Renal cortex interstitium (tissue), 11 donors: Measurements from ENCODE around the gene UGT2B11. TPM values are rescaled to one million over a fixed set of nuclear protein-coding genes. Genes with fewer than 3 reads are reported as not detected.
"Not testable (repeated sequence)": the region's sequence is repeated elsewhere in the genome, so short reads cannot be mapped to it uniquely, and the experiment has no call there.

Source experiments
- DNase-seq, 11 donors: peaks; one replicate each; pipeline ENCODE4 v3.0.0-alpha.2; 2013; ENCODE audit warnings: low read depth in 9 of 11, low spot score in 4 of 11; ENCODE audit errors: extremely low read depth in 1 of 11
- polyA plus RNA-seq, 3 donors: library from polyadenylated mRNA; unstranded; fragments of 120-200 nt; gene quantifications; one replicate each; pipeline ENCODE4 v1.2.1, GENCODE V29; 2013; ENCODE audit not compliant: insufficient read length in 3 of 3

The UGT2B11 gene
- polyA plus RNA-seq, 3 donors, result 0.49 to 5.0 (median 1.4) TPM

GRCh38 chr4:69179817-69180216, 34.7 kb downstream of the UGT2B11 start:
- not testable (repeated sequence) for DNase-seq

DNA sequence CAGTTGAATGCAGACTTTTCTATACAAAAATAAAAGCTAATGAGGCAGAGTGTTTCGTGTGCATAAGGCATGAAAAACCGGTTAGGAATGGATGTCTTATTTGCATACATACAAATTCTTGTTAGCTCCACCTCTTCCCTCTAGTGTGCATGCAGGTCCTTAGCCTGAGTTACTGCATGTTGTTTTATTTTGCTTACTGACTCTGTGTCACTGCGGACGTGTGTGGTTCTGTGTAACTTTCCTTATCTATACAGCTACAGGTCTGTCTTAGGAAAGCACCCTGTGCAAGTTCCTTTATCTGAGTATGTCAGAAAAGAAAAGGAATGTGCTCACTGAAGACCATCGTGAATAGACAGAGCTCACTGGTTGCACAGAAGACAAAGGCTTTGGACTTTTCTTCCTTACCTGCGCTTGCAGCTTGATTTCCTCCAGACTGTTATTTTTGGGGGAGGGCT, 35.8 kb downstream of the UGT2B11 start:
- not testable (repeated sequence) for DNase-seq

- DNase-seq, result peak in 8 of 11 donors; percentile 4 to 38 (median 12)
Measured at GRCh38 chr4:69170233-69171134, 44.1 kb downstream of the UGT2B11 start.

GRCh38 chr4:69169171-69169570, 45.4 kb downstream of the UGT2B11 start:
- not testable (repeated sequence) for DNase-seq

GRCh38 chr4:69167300-69167699, 47.2 kb downstream of the UGT2B11 start:
- no peak for DNase-seq

GRCh38 chr4:69166376-69166775, 48.2 kb downstream of the UGT2B11 start:
- peak in 2 of 11 donors; percentile 7 to 18 for DNase-seq

DNA sequence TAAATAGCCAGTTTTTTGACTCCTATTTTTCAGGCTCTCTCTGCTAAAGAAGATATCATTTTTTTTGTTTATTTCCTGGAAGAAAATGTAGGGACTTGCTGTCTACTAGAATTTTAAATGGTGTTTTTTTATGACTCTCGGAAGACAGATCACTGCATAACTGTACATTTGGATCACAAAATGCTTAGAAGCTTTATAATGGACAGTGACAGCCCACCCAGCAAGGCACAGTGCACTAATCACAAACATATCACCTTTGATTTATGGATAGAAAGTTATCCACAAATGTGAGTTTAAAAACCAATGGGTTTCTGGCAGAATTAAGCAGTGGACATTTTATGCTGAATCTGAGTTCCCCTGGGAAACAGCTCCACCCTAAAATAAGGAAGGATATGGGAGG, 48.8 kb downstream of the UGT2B11 start:
- not testable (repeated sequence) for DNase-seq

DNA sequence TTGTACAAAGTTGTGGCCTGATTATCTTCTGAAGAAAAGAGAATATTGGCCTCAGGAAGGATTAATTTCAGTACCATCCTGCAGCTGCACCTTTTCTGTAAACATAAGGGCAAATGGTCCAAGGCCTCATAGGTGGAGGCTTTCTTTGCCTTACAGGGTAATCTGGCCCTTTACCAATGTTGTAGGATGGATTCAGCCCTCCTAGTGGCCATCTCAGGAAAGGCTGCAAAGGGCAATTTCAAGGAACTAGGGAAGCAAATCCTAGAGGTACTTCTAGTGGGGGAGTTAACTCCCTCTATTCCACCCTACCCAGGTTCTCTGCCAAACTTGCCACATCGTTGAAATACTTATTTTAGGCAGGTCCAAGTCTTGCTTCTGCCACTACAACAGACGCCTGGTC, 57.6 kb downstream of the UGT2B11 start:
- DNase-seq, result no peak

- no peak for DNase-seq
Measured at GRCh38 chr4:69154021-69154420, 60.5 kb downstream of the UGT2B11 start.

Other genes with a start within 250 kb of the UGT2B11 start
- gene UGT2B7, start 118.3 kb downstream of the UGT2B11 start, polyA plus RNA-seq, result 100 to 1,000 TPM in 2 of 3 donors, 10 to 100 TPM in 1; 79.4 to 103 (median 101) TPM
- under 1 TPM in 1 of 3 donors, not detected in 2; 0.21 TPM for gene UGT2B28, start 65.7 kb upstream of the UGT2B11 start, polyA plus RNA-seq